ENCODE data around the gene SAMD1.

SAMD1 gene

GRCh38 chr19:14096272-14096992 lies 5.9 kb upstream of the SAMD1 start:
- no peak overlapping the region for H3K9ac ChIP-seq
- H3K79me2 ChIP-seq (ENCODE audit: insufficient read depth, low read depth): no peaks in the 10 kb centered on the region
- peaks cover 25% of the 10 kb centered on the region for H3K4me1 ChIP-seq (ENCODE audit: low read depth, poor library complexity, severe bottlenecking)
- H3K4me3 ChIP-seq (IDR thresholded peaks at IDR 0.05; ENCODE audit: insufficient read depth, low read depth, low read length): no peak overlapping the region
- TF ChIP-seq CTCF (conservative IDR thresholded peaks at IDR 0.05; ENCODE audit: low read depth, low read length): no peak
- H4K20me1 ChIP-seq (ENCODE audit: insufficient read depth): no peaks in the 10 kb centered on the region
- no peaks in the 10 kb centered on the region for H3K36me3 ChIP-seq (ENCODE audit: insufficient read depth)
- no peak overlapping the region for H2AFZ ChIP-seq (ENCODE audit: low read depth)
- H3K27me3 ChIP-seq (ENCODE audit: insufficient read depth, low read depth): no peaks in the 10 kb centered on the region
- H3K27ac ChIP-seq: no peak overlapping the region
- no peak overlapping the region for H3K4me2 ChIP-seq

- Histone ChIP-seq H3K9ac (no peak overlapping the region), H3K4me2 (no peak overlapping the region), H3K36me3 (ENCODE audit: insufficient read depth) (no peaks in the 10 kb centered on the region), H3K27me3 (ENCODE audit: insufficient read depth, low read depth) (no peaks in the 10 kb centered on the region), H3K4me3 (IDR thresholded peaks at IDR 0.05; ENCODE audit: insufficient read depth, low read depth, low read length) (no peak overlapping the region), H3K27ac (no peak overlapping the region), H2AFZ (ENCODE audit: low read depth) (no peak overlapping the region), H4K20me1 (ENCODE audit: insufficient read depth) (no peaks in the 10 kb centered on the region), H3K4me1 (ENCODE audit: low read depth, poor library complexity, severe bottlenecking) (peaks cover 14% of the 10 kb centered on the region), H3K79me2 (ENCODE audit: insufficient read depth, low read depth) (no peaks in the 10 kb centered on the region)
- no peak for TF ChIP-seq CTCF (conservative IDR thresholded peaks at IDR 0.05; ENCODE audit: low read depth, low read length)
Measured at GRCh38 chr19:14094854-14095253, 4.3 kb upstream of the SAMD1 start.

- Histone ChIP-seq H3K4me2 (no peak overlapping the region), H3K9ac (no peak overlapping the region), H2AFZ (ENCODE audit: low read depth) (no peak overlapping the region), H3K27ac (no peak overlapping the region), H3K79me2 (ENCODE audit: insufficient read depth, low read depth) (no peaks in the 10 kb centered on the region), H3K27me3 (ENCODE audit: insufficient read depth, low read depth) (no peaks in the 10 kb centered on the region), H4K20me1 (ENCODE audit: insufficient read depth) (no peaks in the 10 kb centered on the region), H3K36me3 (ENCODE audit: insufficient read depth) (no peaks in the 10 kb centered on the region), H3K4me1 (ENCODE audit: low read depth, poor library complexity, severe bottlenecking) (peaks cover 14% of the 10 kb centered on the region), H3K4me3 (IDR thresholded peaks at IDR 0.05; ENCODE audit: insufficient read depth, low read depth, low read length) (no peak overlapping the region)
- no peak for TF ChIP-seq CTCF (conservative IDR thresholded peaks at IDR 0.05; ENCODE audit: low read depth, low read length)
Measured at GRCh38 chr19:14093117-14093823, 2.7 kb upstream of the SAMD1 start.

- Histone ChIP-seq H4K20me1 (ENCODE audit: insufficient read depth) (no peaks in the 10 kb centered on the region), H3K79me2 (ENCODE audit: insufficient read depth, low read depth) (no peaks in the 10 kb centered on the region), H3K27ac (no peak overlapping the region), H2AFZ (ENCODE audit: low read depth) (peak overlapping the region; percentile 85; the same call in 1 of the 2 replicates), H3K4me1 (ENCODE audit: low read depth, poor library complexity, severe bottlenecking) (peaks cover 14% of the 10 kb centered on the region), H3K36me3 (ENCODE audit: insufficient read depth) (no peaks in the 10 kb centered on the region), H3K4me3 (IDR thresholded peaks at IDR 0.05; ENCODE audit: insufficient read depth, low read depth, low read length) (no peak overlapping the region), H3K27me3 (ENCODE audit: insufficient read depth, low read depth) (no peaks in the 10 kb centered on the region), H3K9ac (peak overlapping the region; percentile 48; the same call in 1 of the 2 replicates), H3K4me2 (peak overlapping the region; percentile 96)
- TF ChIP-seq CTCF (conservative IDR thresholded peaks at IDR 0.05; ENCODE audit: low read depth, low read length): no peak
Measured at GRCh38 chr19:14091813-14092462, 1.4 kb upstream of the SAMD1 start.

All from KMS-11 (cell line).